DMS153 treated with DMSO at 0.1 percent for 48 hours (cell line): ENCODE measurements around the gene ZNF579.
"Not testable (repeated sequence)": the region's sequence is repeated elsewhere in the genome, so short reads cannot be mapped to it uniquely, and the experiment has no call there.

ENCODE experiments used
- DNase-seq: peaks from one replicate; lab custom pipeline; 2025; ENCODE audit not compliant: unreplicated experiment; lab: John Stamatoyannopoulos, UW

The ZNF579 gene

DNA sequence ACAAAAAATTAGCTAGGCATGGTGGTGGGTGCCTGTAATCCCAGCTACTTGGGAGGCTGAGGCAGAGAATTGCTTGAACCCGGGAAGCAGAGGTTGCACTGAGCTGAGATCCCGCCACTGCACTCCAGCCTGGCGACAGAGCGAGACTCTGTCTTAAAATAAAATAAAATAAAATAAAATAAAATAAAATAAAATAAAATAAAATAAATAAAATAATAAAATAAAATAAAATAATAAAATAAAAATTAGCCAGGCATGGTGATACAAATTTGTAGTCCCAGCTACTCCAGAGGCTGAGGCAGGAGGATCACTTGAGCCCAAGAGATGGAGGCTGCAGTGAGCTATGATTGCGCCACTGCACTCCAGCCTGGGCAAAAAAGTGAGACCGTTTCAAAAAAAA lies 6.7 kb downstream of the ZNF579 start:
- not testable (repeated sequence) for DNase-seq

DNA sequence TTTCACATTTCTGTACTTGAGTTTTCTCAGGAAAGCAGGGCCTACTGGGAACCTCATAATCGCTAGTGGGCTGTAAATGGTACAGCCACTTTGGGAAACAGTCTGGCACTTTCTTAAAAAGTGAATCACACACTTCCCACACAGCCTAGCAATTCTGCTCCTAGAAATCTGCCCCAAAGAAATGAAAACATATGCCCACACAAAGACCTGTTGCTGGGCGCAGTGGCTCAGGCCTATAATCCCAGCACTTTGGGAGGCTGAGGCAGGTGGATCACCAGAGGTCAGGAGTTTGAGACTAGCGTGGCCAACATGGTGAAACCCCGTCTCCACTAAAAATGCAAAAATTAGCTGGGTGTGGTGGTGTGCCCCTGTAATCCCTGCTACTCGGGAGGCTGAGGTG lies 11.2 kb downstream of the ZNF579 start:
- DNase-seq: not testable (repeated sequence)

DNA sequence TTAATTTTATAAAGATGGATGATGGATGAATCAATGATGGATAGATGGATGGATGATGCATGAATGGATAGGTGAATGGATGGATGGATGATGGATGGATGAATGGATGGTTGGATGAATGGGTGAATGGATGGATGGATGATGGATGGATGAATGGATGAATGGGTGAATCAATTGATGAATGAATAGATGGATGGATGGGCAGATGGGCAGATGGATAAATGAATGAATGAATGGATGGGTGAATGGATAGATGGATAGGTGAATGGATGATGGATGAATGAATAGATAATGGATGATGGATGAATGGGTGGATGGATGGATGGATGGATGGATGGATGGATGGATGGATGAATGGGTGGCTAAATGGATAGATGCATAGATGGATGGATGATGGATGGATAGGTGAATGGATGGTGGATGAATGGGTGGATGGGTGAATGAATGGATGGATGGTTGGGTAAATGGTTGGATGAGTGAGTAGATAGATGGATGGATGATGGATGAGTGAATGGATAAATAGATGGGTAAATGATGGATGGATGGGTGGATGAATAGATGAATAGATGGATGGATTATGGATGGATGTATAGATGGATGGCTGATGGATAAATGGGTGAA lies 12.8 kb downstream of the ZNF579 start:
- DNase-seq: no peak

DNA sequence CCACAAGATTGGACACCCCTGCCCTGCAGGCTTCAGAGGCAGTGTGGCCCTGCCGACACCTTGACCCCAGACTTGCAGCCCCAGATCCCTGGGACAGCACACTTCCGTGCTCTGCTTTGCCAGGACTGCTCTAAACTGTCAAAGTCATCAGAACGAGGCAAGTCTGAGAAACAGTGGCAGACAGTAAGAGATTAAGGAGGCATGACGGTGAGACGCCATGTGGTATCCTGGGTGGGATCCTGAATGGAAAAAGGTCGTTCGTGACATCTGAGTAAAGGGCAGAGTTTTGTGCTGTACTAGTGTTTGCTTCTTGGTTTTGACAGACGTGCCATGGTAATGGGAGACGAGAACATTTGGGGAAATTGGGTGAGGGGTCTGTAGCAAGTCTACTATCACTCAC lies 13.8 kb downstream of the ZNF579 start:
- no peak for DNase-seq

DNA sequence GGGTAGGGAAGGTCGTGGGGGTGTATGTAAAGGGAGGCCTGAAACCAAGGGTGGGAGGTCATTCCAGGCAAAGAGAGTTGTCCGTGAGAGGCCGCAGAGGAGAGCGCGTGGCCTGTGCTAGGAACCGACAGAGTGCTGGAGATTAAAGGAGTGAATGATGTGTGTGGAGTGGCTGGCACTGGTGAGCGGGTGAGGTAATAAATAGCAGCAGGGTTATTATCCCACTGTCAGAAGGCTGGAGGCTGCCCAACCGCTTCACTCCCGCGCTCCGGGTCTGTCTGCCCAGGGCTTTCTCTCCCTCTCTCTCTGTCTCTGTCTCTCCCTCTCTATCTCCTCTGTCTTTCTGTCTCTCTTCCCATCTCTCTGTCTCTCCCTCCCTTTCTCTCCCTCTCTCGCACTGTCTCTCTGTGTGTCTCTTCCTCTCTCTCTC lies 17.4 kb downstream of the ZNF579 start:
- DNase-seq: no peak

DNA sequence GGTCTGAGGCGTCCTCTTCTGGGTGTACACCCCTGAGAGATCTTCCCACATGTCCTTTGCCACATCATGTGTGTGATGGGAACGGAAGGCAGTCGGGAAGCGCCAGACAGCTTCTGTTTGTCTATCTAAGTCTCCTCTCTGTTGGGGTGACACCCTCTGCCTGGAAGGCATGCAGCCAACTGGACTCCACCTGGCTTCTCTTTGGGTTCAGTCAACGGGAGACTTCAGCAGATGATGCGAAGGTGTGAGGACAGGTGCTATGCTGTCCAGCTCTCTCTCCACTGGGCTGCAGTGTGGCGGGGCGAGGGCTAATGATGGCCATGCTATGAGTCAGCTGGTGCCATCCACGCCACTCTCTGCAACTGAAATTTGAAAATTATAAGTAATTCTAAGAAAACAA lies 21.0 kb downstream of the ZNF579 start:
- DNase-seq: no peak

DNA sequence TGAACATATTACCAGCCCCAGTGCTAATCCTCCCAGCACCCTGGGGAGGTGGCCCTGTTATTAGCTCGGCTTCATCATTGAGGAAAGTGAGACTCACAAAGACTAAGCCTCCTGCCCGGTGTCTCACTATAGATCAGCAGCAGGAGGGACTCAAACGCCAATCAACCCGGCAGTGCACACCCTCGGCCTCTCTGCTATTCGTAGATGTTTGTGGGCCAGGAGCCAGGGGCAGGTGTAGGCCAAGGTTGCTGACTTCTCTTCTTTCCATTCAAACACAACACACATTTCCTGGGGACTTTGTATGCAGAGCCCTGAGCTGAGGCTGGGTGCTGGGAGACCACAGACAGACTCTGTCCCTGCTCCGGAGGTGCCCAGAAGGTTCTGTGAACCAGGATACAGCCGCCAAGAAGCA lies 25.9 kb downstream of the ZNF579 start:
- DNase-seq: peak; percentile 74

DNA sequence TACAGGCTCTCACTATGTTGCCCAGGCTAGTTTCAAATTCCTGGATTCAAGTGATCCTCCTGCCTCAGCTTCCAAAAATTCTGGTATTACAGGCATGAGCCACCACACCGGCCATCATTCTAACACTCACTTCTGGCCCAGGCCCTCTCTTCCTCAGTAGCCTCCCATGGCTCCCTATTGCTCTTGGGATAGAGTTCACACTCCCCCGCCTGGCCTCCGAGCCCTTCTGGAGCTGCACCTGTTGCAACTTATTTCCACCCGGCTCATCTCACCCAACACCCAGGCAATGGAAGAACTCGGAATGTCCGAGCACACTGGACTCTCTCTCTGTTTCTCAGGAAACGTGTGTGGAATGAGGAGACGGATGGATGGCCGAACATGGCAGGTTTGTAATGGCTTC lies 26.3 kb downstream of the ZNF579 start:
- DNase-seq: no peak

DNA sequence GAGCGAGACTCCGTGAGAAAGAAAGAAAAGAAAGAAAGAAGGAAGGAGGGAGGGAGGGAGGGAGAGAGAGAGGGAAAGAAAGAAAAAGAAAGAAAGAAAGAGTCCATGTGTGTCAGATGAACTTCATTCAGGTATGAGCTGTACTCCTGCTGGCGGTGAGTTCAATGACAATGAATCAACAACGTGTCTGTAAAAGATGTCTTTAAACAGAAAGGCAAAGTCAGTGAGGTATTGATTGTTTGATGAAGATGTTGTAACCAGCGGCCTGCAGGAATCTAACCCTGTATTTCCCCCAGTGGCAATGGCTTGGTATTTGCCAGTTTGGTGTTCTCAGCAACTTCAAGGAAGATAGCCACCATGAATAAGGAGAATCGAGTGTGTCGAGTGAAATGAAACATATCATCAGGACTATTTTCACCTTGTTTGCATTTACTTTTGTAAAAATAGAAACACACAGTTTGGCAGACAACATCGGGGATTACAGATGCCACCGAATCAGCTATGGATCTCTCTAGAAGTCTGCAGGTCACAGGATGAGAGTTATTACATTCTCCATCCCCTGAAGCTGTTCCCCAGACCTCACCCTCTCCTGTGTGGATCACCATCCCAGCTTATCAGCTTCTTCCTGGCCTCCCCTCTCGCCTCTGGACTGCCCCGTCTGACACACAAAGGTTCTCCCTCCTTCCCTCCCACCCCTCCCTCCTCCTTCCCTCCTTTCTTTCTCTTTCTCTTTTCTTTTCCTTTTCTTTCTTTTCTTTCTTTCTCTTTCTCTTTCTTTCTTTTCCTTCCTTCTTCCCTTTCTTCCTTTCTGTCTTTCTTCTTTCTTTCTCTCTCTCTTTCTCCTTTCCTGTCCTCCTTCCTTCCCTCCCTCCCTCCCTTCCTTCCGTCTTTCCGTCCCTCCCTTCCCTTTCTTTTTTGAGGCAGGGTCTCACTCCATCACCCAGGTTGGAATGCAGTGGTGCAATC lies 27.1 kb downstream of the ZNF579 start:
- DNase-seq: no peak

DNA sequence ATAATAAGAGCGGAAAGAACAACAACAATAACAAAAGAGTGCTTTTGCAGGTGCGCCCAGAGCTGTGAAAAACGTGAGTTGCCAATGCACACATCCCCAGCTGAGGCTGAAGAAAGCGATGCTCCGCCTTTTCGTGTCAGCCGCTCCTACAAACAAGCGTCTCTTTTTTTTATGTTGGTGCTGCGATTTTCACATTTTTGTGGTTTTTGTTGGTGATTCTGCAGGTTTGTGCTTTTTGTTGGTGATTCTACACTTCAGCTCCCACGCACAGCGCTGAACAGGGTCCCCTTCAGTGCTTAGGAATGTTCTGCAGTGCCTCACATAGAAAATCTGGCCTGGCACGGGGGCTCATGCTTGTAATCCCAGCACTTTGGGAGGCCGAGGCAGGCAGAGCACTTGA lies 28.0 kb downstream of the ZNF579 start:
- DNase-seq: no peak

DNA sequence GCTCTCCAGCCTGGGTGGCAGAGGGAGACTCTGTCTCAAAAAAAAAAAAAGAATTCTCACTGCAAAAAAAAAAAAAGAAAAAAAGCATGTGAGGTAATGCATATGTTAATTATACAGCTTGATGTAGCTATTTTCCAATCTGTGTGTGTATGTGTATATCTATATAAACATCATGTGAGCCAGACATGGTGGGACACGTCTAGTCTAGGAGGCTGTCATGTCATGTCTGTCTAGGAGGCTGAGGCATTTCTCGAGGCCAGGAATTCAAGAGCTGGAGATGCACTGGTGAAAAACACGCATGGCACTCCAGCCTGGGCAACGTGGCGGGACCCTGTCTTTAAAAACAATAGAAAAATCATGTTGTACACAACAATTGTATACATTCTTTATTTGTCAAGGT lies 28.4 kb downstream of the ZNF579 start:
- DNase-seq: no peak

DNA sequence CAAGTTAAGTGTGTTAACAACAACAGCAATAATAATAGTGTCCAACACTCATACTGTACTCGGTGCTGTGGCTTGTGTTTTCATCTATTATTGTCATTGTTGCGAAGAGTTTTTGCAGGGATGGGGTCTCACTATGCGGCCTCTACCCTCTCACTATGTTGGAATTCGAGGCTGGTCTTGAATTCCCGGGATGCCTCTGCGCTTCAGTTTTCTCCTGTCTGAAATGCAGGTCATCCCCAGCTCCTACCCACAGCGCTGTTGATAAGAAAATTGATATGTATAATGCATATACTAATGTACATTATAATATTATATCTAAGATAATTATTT lies 30.4 kb downstream of the ZNF579 start:
- no peak for DNase-seq

DNA sequence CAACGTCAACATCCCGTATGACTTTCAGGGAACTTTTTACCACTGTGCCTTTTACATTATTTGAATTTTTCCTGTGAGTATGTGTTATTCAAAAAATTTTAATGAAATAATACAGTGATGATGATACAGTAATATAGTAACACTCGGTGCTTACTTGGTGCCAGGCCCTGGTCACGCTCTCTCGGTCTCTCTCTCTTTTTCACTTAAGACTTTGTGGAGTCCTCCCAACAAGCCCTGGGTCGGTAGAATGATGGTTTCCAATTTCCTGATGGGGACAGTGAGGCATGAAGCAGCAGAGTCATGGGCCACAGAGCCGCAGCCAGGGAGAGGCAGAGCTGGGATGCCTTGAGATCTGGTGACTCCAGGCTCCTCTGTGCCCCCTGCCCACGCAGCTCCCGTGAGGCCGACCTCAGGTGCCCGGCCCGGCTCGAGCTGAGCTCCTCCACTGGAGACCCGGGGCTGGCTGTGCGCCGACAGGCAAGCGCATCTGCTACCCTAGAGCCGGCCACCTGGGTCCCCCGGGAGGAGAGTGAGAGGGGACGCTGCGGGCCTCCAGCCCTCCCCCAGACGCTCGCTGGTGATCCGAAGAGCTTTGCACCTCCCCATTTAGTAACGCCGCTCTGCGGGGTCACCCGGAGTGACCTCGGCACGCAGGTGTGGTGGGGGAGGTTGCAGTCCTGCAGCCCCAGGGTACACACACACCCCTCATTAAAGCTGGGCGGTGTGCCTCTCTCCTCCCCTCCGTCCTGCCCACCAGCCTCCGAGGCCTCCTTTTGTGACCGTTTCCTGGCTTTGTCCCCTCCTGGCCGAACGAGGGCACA lies 30.9 kb downstream of the ZNF579 start:
- DNase-seq: peak; percentile 17

DNA sequence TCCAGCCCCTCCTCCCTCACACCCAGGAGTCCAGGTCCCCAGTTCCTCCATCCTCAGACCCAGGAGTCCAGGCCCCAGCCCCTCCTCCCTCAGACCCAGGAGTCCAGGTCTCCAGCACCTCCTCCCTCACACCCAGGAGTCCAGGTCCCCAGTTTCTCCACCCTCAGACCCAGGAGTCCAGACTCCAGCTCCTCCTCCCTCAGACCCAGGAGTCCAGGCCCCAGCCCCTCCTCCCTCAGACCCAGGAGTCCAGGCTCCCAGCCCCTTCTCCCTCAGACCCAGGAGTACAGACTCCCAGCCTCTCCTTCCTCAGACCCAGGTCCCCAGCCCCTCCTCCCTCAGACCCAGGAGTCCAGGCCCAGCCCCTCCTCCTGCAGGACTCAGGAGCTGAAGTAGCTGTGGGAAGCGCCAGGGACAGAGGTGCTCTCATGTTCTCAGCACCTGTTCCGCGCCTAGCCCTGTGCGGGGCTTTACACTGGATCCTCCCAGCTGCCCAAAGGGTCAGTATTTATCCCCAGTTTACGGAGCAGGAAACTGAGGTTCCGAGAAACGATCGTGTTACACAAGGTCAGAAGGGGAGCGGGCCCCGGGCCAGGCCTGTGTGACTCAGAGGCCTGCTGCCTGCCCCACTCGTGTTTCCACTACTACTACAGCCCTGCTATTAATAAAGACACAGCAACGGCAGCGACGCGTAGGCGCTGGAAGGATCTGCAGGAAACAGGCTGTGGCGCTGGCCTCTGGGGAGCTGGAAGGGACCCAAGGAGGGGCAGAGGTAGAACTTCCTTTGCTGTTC lies 33.6 kb downstream of the ZNF579 start:
- DNase-seq: no peak

DNA sequence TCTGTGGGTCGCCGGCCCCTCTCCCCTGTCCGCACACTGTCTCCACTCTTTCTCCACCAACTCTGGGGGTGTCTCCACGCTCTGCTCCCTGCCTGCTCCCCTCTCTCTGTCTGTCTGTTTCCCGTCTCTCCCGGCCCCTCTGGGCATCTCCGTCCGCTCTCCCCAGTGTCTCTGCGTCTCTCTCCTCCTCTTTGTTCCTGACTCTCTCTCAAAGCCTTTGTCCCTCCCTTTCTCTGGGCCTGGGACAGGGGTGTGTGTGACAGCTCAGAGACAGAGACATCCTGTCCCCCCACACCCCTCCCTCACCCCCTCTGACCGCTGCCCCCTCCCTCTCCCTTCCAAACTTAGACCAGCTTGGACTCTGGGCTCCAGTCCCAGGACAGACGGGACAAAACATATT lies 34.6 kb downstream of the ZNF579 start:
- no peak for DNase-seq

DNA sequence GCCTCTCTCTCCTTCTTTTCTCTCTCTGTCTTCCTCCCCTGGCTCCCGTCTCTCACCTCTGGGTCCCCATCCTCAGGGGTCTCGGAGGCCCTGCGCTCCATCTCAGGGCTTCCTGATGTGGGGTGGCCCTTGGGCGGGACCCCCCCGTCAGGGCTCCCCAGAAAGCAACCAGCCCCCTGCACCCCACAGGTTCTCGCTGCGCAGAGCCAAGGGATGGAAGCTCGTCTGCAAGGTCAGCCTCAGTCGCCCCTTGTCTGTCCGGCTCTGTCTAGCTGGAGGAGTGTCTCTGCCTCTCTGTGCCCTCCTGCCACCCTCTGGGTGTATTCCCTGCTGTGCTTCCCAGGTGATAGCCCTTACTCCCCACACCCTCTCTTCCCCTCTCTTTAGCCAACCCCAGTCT lies 35.2 kb downstream of the ZNF579 start, which contains the start of gene SBK3:
Gene SBK3, minus strand, starts transcription at position 101 of the 400 bp plus-strand sequence. Its CDS starts 0 bp downstream, at position 101.
- DNase-seq: no peak

DNA sequence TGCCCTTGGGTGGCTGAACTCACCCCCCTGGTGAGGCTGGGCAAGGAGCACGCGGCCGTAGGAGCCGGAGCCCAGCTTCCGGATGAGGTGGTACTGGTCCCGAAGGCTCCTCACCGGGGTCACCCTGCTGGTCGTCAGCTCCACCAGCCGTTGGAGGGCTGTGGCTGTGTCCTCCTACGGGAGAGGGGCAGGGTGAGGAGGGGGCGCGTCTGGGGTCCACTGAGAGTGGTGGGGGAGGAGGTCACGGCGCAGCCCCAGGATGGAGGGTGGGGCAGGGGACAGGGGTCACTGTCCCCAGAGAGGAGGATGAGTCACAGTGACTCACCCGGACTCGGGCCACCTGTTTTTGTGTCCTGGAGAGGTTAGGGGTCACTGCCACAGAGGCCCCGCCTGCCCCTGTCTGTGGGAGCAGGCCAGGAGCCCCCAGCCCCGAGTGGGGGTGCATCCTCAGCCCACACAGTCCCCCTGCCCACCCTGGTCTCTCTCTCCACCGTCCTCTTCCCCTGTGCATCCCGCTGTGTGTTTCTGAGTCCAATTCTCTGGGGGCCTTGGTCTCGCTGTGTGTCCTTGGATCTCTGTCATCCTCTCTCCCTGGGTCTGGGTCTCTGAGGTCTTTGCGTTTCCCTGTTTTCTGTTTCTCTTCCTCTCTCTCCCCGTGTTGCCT lies 35.7 kb downstream of the ZNF579 start:
- no peak for DNase-seq

DNA sequence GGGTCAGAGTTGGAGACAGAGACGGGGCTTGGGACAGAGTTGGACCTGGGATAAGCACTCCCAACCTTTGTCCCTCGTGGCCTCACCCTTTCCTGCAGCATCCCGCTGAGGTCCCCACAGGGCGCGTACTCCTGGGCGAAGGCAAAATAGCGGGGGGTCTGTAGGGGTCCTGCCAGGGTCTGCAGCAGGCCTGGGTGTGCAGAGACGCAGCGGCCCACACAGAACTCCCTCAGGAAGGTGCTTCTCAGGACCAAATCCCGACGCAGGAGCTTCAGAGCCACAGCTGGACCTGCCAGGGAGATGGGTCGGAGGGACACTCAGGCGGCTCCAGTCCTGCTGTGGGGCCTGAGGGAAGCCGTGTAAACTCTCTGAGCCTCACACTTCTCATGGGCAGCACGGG lies 36.6 kb downstream of the ZNF579 start:
- DNase-seq: no peak

DNA sequence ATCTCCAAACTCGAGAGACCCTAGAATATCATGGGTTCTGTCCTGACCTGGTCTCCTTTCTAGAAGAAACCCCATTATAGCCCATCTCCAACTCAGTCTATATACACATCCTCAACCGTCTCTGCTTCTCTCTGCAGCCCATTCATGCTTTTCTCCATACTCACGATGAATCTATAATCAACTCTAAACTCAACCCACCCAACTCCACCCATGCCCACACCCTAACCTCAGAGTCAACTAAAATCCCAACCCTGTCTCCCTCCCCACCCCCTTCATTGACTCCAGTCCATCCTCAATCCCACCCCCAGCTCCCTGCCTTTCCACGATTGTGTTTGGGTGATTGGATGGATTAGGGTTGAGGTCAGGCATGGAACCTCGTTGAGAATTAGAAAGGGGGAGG lies 37.1 kb downstream of the ZNF579 start:
- no peak for DNase-seq

DNA sequence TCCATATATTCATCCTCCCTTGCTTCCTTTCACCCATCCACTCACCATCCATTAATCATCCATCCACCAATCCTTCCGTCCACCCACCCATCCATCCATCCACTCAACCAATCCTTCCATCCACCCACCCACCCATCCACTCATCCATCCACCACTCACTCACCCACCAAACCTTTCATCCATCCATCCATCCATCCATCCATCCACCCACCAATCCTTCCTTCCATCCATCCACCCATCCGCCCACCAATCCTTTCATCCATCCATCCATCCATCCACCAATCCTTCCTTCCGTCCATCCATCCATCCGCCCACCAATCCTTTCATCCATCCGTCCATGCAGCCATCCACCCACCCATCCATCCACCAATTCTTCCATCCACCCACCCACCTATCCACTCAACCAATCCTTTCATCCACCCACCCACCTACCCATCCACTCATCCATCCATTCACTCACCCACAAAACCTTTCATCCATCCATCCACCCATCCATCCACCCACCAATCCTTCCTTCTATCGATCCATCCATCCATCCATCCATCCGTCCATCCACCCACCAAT lies 38.3 kb downstream of the ZNF579 start:
- no peak for DNase-seq
